HG03196 (cell line): Measurements from ENCODE around the gene AKR1D1.
"Not testable (repeated sequence)": the region's sequence is repeated elsewhere in the genome, so short reads cannot be mapped to it uniquely, and the experiment has no call there.

ENCODE experiments used
- ATAC-seq: cut with Tn5 transposase; IDR thresholded peaks from one replicate; pipeline ENCODE4 v1.9.1; 2021; ENCODE audit not compliant: unreplicated experiment

AKR1D1 gene, protein sequence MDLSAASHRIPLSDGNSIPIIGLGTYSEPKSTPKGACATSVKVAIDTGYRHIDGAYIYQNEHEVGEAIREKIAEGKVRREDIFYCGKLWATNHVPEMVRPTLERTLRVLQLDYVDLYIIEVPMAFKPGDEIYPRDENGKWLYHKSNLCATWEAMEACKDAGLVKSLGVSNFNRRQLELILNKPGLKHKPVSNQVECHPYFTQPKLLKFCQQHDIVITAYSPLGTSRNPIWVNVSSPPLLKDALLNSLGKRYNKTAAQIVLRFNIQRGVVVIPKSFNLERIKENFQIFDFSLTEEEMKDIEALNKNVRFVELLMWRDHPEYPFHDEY

DNA sequence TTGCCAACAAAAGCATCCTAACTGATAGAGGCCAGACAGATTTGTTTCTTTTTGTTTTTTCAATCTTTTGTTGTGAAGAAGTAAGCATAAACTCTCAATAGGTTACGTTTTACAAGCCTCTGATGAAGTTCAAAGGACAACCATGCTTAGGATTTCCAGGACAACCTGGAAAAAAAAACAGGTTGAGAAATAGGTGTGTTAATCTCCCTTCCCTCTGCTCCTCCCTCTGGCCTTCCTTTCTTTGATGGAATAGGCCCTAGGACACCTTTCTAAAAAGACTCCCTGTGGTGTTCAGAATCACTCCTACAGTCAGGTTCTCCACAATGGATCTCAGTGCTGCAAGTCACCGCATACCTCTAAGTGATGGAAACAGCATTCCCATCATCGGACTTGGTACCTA lies at the start of gene AKR1D1:
AKR1D1 (plus strand) TSS at position 264 of the 400 bp plus-strand sequence; CDS start at position 324, 60 bp downstream.
- ATAC-seq: no peak

DNA sequence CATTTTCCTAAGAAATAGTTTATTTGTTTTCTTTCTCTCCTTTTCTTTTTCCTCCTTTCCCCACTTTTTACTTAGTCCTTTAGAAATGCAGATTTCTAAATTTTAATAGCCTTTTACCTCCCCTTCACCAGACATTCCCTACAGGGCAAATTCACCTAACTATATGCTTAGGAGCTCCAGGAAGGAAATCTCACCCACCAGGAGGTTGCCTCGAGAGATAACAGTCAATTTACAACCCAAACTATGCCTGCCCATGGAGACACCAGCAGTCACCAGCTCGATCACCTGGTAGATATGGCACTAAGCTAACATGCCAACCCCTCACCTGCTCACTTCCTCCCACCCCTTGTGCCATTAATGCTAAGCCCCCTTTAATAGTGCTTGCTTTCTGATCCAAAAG lies 49.2 kb upstream of the AKR1D1 start:
- ATAC-seq: no peak

DNA sequence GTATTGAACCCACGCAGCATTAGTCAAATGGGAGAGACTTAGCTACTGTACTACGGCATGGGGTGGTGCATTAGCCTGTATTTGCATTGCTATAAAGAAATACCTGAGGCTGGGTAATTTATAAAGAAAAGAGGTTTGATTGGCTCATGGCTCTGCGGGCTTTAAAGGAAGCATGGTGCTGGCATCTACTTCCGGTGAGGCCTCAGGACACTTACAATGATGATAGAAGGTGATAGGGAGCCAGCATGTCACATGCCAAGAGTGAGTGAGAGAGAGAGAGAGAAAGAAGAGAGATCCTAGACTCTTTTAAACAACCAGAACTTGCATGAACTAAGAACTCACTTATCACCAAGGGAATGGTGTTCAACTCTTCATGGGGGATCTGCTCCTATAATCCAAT lies 47.1 kb upstream of the AKR1D1 start:
- ATAC-seq: no peak

DNA sequence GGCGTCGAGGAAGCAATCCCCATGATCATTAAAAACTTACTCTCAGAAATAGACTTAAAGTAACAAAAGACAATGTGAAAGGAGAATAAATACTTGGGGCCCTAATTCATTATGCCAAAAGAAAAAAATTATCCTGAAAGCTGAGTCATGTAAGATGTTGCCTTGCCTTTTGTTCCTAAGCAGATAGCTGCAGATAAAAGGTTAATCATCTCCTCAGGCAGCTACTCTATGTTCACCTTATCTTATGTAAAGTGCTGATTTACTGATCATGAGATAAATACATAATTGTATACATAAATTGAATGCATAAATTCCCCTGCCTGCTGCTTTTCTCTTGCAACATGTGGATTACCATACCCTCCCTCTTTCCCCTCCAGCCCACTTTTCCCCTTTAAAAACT lies 46.3 kb upstream of the AKR1D1 start:
- no peak for ATAC-seq

DNA sequence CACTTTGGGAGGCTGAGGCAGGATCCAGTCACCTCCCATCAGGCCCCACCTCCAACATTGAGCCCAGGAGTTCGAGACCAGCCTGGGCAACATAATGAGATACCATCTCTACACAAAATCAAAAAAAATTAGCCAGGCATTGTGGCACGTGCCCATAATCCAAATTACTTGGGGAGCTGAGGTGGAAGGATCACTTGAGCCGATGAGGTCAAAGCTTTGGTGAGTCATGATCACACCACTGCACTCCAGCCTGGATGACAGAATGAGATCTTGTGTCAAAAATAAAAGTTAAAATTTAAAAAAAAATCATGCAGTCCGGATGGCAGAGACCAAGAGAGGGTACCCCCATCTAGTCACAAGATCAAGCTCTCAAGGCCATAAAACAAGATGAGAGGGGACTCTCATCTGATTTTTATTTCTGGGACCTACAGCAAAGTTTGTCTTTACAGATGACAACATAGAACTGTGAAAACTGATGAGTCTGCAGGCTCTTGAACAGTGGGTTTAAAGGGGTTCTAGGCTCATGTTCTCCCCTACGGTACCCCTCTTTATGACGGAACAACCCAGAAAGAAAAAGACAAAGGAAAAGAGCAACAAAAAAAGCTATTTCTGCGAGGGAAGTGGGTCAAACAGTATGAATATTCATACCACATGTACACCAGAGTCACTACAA lies 45.4 kb upstream of the AKR1D1 start:
- no peak for ATAC-seq

DNA sequence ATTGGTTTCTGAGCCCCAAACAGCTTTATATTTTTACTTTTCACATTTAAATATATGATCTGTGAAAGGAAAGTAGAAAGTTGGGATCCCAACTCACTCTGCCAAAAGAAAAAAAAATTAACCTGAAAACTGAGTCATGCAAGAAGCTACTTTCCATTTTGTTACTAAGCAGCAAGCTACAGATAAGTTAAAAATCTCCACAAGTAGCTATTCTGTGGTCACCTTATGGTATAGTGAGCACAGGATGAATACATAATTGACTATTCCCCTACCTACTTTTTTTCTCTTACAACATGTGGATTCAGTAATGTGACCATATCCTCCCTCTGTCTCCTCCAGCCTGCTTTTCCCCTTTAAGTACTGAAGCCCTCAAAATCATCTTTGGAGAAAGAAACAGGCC lies 44.1 kb upstream of the AKR1D1 start:
- ATAC-seq: peak; percentile 70

DNA sequence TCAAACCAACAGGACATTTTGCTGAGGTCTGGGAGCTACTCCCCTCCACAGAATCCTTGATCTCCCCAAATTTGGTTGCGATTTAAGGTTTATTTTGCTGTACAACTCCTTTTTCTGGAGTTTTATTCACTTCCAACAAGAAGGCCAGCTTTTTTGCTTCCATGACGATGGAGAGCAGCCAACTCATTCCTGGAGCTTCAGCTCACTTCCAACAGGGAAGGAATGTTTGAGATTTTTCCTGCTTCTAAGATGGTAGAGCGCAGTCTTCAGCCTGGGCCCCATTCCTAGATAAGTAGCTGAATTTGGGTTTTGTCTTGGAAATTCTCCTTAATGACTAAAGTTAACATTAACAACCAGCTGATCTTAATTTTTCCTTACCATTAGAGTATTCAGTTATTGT lies 43.5 kb upstream of the AKR1D1 start:
- ATAC-seq: no peak

DNA sequence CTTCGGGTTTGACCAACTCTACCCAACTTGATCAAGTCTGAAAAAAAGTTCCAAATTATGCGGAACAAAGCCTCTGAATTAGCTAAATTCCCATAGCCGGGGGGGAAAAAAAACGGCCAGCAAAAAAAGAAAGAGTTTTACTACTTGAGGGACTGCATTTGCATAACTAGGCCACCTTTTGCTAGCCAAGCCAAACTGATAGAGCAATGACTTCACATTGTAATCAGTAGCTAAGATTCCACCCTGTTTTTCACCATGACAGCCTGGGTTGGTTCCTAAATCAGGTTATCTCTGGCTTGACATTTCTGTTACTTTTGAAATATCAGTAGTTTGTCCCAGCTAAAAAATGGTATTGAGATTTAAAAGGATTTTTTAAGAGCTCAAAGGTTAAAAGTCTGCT lies 43.0 kb upstream of the AKR1D1 start:
- no peak for ATAC-seq

DNA sequence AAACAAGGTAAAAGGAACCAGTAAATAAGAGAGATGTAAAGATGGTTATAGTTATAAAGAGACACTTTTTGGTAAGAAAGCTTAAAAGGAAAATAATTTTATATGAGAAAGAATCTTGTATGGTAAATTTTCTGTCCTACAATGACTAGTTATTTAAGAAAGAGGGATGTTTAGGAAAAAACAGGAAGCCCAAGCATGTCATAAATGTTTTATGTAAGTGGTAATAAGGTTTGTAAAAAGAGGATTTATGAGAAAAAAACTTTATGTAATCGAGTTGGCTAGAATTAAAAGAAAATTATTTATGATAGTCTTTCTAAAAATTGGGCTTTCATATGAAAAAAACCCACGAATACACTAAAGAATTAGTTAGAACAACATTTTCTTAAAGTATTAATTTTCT lies 40.1 kb upstream of the AKR1D1 start:
- ATAC-seq: no peak

DNA sequence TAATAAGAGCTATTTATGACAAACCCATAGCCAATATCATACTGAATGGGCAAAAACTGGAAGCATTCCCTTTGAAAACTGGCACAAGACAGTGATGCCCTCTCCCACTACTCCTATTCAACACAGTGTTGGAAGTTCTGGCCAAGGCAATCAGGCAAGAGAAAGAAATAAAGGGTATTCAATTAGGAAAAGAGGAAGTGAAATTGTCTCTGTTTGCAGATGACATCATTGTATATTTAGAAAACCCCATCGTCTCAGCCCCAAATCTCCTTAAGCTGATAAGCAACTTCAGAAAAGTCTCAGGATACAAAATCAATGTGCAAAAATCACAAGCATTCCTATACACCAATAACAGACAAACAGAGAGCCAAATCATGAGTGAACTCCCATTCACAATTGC lies 36.2 kb upstream of the AKR1D1 start:
- ATAC-seq: not testable (repeated sequence)

DNA sequence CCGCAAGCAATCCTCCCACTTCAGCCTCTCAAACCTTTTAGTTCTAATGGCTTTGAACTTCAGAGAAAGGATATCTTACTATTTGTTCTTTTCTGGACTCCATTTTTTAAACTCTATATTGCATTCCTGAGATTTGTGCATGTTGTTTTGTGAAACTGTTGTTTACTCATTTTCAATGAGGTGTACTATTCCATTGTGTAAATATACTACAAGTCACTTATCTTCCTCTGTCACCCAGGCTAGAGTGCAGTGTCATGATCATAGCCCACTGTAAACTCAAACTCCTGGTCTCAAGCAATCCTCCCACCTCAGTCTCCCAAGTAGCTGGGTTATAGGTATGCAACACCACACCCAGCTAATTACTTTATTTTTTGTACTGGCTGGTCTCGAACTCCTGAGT lies 31.4 kb upstream of the AKR1D1 start:
- ATAC-seq: no peak

DNA sequence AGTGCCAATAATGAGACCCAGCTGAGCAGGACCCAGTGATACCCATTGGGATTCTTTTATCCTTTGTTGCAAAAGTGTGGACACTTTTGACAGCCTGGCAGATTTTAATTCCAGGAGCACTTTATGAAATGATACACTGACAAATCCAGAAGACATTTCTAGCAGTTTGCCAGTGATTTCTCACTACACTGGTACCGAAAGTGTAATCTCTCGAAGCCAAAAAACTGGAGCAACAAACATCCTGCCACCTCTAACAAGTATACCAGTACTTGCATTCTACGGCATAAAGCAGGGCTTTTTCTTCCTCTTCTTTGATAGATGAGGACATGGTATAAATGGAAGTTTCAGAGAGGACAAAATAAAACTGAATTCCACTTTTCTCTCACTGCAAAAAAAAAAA lies 28.4 kb upstream of the AKR1D1 start:
- no peak for ATAC-seq

DNA sequence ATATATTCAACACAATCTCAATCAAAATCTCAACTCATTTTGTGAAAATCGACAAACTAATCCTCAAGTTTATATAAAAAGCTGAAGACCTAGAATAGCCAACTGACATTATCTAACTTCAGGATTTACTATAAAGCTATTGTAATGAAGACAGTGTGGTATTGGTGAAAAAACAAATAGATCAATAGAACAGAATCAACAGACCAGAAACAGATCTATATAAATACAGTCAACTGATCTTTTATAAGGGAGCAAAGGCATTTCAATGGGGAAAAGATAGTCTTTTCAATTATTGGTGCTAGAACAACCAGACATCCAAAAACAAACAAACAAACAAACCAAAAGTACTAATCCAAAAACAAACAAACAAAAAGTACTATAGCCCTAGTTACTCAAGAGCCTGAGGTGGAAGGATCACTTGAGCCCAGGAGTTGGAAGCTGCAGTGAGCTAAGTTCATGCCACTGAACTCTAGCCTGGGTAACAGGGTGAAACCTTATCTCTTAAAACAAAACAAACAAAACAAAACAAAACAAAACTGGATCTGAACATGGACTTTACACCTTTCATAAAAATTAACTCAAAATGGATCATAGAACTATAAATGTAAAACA lies 26.6 kb upstream of the AKR1D1 start:
- ATAC-seq: no peak

DNA sequence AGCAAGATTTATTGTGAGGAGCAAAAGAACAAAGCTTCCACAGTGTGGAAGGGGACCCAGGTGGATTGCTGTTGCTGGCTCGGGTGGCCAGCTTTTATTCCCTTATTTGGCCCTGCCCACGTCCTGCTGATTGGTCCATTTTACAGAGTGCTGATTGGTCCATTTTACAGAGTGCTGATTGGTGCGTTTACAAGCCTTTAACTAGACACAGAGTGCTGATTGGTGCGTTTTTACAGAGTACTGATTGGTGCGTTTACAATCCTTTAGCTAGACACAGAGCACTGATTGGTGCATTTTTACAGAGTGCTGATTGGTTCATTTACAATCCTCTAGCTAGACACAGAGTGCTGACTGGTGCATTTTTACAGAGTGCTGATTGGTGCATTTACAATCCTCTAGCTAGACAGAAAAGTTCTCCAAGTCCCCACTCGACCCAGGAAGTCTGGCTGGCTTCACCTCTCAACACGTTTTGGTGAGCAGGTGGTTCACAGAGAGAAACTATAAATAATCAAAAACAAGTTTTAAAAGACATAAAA lies 24.5 kb upstream of the AKR1D1 start:
- not testable (repeated sequence) for ATAC-seq

DNA sequence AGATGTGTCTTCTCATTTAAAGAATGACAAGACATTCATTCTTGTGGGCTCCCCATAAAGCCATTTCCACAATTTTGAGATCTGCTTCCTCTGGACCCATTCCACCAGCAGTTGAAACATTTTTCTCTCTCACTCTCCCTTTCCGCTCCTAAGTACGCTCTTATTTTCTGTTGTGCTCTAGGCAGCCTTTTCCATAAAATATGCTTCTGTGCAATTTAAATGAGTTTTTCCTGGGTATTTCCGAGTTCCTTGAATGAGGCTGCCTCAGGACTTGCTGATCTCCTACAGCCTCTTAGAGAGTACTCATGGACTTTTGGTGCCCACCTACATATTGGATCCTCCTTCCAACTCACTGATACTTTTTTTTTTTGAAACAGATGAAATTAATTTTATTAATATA lies 23.6 kb upstream of the AKR1D1 start:
- no peak for ATAC-seq

DNA sequence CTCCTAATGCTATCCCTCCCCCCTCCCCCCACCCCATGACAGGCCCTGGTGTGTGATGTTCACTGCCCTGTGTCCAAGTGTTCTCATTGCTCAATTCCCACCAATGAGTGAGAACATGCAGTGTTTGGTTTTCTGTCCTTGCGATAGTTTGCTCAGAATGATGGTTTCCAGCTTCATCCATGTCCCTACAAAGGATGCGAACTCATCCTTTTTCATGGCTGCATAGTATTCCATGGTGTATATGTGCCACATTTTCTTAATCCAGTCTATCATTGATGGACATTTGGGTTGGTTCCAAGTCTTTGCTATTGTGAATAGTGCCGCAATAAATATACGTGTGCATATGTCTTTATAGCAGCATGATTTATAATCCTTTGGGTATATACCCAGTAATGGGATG lies 20.6 kb upstream of the AKR1D1 start:
- ATAC-seq: not testable (repeated sequence)

DNA sequence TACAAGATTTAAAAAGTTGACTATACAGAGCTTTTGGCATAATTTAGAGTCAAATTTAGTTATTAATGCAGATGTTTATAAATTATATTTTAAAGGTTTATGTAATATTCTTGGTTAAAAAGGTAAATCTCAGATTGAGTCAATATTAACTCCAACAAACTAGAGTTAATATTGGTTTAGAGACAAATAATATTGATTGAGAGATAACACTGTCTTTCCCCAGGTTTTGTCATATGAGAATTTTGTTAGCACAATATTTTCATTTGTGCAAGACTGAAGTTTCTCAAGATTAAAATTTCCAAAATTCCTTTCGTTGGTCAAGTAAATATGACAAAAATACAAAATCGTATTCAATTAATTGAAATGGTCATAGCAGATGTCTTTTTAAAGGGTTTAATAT lies 12.9 kb upstream of the AKR1D1 start:
- ATAC-seq: no peak

DNA sequence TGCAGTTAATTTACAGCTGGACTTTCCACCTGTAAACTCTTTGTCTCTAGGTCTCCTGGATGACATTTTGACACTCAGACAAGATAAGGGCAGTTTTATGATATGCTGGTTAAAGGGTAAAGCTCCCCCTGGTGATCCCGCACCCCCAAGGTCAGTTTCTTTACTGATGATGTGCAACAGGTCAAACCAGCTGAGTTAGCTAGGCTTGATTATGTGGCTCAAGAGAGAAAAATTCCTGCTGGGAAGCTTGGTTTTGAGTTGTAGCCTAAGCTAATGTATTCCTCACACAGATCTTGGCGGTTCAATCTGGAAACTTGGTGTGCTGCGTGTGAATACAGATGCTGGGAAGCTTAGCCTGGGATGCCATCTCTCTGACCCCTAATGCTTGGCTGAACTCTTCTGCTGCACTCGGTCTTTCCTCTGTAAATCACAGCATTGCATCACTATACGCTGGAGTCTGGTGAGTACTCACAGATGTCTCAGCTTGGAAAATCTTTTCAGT lies 11.4 kb upstream of the AKR1D1 start:
- ATAC-seq: no peak

DNA sequence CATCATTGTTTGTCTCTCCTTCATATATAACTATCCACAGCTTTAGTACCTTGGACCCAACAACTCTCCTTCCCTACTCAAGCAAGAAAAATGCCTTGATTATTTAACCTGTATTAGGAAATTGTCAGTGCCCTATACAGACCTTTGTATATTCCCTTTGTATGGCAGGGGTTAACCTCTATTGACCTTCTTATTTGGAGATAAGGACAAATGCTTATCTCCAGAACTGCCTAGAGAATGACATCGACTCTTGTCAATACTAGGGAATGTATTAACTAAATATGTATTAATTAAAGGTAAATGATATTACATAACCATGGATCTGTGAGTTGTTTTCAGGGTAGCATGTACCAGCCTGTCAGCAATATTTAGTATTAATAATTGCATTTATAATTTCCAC lies 10.4 kb upstream of the AKR1D1 start:
- ATAC-seq: no peak

DNA sequence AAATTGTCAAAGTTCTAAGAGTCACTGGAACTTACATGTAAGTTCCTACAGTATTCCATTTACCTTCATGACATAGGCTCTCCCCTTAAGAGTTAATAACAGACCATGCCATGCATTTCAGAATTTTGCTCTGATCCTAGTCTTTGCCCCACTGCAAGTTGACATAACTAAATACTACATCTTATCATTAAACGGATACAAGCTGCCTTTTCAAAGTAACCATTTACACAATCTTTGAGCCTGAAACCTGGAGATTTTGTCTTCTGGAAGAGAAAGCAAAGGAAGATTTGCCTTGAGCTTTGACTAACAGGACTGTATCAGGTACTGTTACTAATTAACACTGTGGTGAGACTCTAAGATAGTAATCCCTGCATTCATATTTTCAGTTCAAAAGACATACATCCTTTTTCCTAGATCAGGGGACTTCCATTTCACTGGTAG lies 9.3 kb upstream of the AKR1D1 start:
- peak; percentile 87 for ATAC-seq

DNA sequence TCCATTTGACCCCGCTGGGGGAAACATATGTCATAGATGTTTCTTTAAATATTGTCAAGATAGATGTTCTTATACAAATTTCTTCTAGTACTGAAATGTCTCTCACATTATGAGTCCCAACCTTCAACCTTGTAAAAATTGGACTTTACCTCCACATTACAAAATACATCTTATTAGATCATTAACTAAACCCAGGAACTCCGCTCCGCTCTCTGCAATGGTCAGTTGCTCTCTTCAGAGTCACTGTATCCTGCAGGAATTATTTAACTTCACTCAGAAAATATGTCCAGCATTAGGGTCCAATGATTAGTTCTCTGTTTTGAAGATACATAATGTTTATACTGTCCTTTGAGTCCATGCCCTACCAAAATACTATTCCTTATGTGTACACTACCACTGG lies 8.5 kb upstream of the AKR1D1 start:
- no peak for ATAC-seq

DNA sequence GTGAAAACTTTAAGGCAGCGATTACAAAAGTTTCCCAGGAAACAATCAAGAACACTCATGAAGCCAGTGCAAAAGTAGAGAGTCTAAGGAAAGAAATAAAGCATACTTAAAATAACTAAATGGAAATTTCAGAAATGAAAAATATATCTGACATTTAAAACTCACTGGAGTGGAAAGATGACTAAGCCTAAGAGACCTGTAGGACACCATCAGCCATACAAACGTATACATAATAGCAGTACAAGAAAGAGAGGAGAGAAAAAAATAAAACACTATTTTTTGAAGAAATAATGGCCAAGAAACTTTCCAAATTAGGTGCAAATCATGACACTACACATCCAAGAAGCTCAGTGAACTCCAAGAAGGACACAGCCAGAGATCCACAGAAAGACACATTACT lies 5.4 kb upstream of the AKR1D1 start:
- ATAC-seq: no peak
